Erythroblast (primary cell): ENCODE results near the gene DCP1A.

ENCODE experiments used
- GATA1 ChIP-seq: IDR thresholded peaks from 2 replicates; pipeline ENCODE4 v1.6.1; 2011; ENCODE audit warnings: low read depth, mild to moderate bottlenecking, control low read depth, low read length, moderate library complexity
- POLR2A ChIP-seq: IDR thresholded peaks from 2 replicates; pipeline ENCODE4 v1.6.1; 2011; ENCODE audit warnings: mild to moderate bottlenecking, low read length

GRCh38 chr3:53263907-53264306 lies 83.4 kb downstream of the DCP1A start:
- no peak for TF ChIP-seq POLR2A
- no peak for TF ChIP-seq GATA1
